Muscle of arm (tissue), 12 donors: ENCODE results near the gene PDCD1. TPM values are rescaled to one million over a fixed set of nuclear protein-coding genes. Genes with fewer than 3 reads are reported as not detected.
A peak's percentile ranks its signal among the peaks of the same experiment; 100 is the strongest.
"Not testable (repeated sequence)": the region's sequence is repeated elsewhere in the genome, so short reads cannot be mapped to it uniquely, and the experiment has no call there.

Experiments used
- DNase-seq: peaks from one replicate; pipeline ENCODE4 v3.0.0-alpha.2; 2013
- polyA plus RNA-seq, 12 donors: library from polyadenylated mRNA; unstranded; fragments of 120-200 nt; gene quantifications; one replicate each; pipeline ENCODE4 v1.2.1, GENCODE V29; 2013; ENCODE audit not compliant: insufficient read length in 12 of 12

The PDCD1 gene
- polyA plus RNA-seq, 12 donors = 0.12 to 0.68 (median 0.17) TPM; not detected in 6

- no peak for DNase-seq
Measured at GRCh38 chr2:241814643-241815476, 43.8 kb downstream of the PDCD1 start.

- DNase-seq = no peak
Measured at GRCh38 chr2:241814393-241814642, 44.4 kb downstream of the PDCD1 start.

GRCh38 chr2:241813644-241814392, 44.9 kb downstream of the PDCD1 start:
- DNase-seq = no peak

GRCh38 chr2:241812730-241813643, 45.7 kb downstream of the PDCD1 start:
- no peak for DNase-seq

GRCh38 chr2:241811952-241812729, 46.6 kb downstream of the PDCD1 start:
- no peak for DNase-seq

GRCh38 chr2:241811201-241811951, 47.3 kb downstream of the PDCD1 start:
- DNase-seq = no peak

- no peak for DNase-seq
Measured at GRCh38 chr2:241810307-241811200, 48.1 kb downstream of the PDCD1 start.

- DNase-seq = no peak
Measured at GRCh38 chr2:241809383-241810306, 49.0 kb downstream of the PDCD1 start.

- no peak for DNase-seq
Measured at GRCh38 chr2:241808721-241809382, 49.8 kb downstream of the PDCD1 start, which contains the start of gene NEU4. Gene NEU4 (plus strand): TSS chr2:241809193. CDS start chr2:241814485, 5,292 bp downstream.

GRCh38 chr2:241808051-241808720, 50.5 kb downstream of the PDCD1 start:
- no peak for DNase-seq

- not testable (repeated sequence) for DNase-seq
Measured at GRCh38 chr2:241806217-241806616, 52.5 kb downstream of the PDCD1 start.

- DNase-seq = no peak
Measured at GRCh38 chr2:241804326-241805229, 54.1 kb downstream of the PDCD1 start.

- peak; percentile 49 for DNase-seq
Measured at GRCh38 chr2:241803387-241804325, 55.0 kb downstream of the PDCD1 start.

GRCh38 chr2:241802421-241803318, 56.0 kb downstream of the PDCD1 start:
- no peak for DNase-seq
